Right lobe of liver (tissue), 4 donors: ENCODE results near the gene RBM47.

Experiments
- POLR2A ChIP-seq: fragments of 450-650 bp; IDR thresholded peaks from one replicate; pipeline ENCODE4 v1.6.1; 2017; ENCODE audit warnings: antibody characterized with exemption, mild to moderate bottlenecking
- TF ChIP-seq, protein P1 (sequence below), 4 donors: fragments of 200-600 bp in 3 of 4; fragments of 450-650 bp in 1 of 4; IDR thresholded peaks; one replicate each; pipeline versions ENCODE4 v1.5.1 to v1.8.0; 2016 to 2022; ENCODE audit warnings: antibody characterized with exemption in 4 of 4, mild to moderate bottlenecking in 2 of 4
- donor health status: DM: no; HTN: no; CAD: no.
- donor health status: DM: no; HTN: no; CAD: no.
- donor health status: DM: no; HTN: yes; CAD: no.

DNA sequence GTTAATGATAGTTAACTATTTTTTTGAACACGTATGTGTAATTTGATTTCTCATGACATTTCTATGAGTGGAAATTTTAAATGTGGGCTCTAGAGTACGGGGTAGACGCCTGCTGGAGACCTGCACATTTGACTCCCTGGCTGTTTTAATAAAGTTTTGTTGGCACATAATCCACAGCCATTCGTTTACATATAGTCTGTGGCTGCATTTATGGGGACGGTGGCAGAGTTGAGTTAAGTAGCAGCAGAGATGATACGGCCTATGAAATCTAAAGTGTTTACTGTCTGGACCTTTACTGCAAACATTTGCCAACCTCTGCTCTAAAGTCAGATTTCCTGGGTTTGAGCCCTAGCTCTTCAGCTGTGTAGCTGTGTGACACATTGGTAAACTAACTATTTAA lies 175.8 kb downstream of the RBM47 start:
- no peak for TF ChIP-seq POLR2A
- TF ChIP-seq, protein P1, sequence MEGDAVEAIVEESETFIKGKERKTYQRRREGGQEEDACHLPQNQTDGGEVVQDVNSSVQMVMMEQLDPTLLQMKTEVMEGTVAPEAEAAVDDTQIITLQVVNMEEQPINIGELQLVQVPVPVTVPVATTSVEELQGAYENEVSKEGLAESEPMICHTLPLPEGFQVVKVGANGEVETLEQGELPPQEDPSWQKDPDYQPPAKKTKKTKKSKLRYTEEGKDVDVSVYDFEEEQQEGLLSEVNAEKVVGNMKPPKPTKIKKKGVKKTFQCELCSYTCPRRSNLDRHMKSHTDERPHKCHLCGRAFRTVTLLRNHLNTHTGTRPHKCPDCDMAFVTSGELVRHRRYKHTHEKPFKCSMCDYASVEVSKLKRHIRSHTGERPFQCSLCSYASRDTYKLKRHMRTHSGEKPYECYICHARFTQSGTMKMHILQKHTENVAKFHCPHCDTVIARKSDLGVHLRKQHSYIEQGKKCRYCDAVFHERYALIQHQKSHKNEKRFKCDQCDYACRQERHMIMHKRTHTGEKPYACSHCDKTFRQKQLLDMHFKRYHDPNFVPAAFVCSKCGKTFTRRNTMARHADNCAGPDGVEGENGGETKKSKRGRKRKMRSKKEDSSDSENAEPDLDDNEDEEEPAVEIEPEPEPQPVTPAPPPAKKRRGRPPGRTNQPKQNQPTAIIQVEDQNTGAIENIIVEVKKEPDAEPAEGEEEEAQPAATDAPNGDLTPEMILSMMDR (IDR thresholded peaks at IDR 0.05) = no peak
